HG03460 (cell line): Measurements from ENCODE around the gene NAV1.

Experiments used
- ATAC-seq: cut with Tn5 transposase; IDR thresholded peaks from one replicate; pipeline ENCODE4 v1.9.1; 2021; ENCODE audit not compliant: unreplicated experiment

The NAV1 gene

DNA sequence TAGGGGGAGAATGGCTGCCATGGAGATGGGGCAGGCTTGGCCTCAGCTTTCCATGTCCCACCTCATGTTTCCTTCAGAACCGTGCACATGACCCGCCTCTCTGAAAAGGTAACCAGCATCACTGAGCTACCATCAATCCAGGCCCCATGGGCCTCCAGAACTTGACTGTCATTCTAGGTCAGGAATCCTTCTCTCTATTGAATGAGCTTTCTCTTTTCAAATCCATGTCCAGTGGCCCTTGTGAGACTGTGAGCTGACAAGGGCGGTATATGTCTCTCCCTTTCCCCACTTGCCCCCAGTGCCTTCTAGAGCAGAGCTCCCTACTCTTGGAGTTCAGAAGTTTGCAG, 36.4 kb upstream of the NAV1 start:
- no peak for ATAC-seq

DNA sequence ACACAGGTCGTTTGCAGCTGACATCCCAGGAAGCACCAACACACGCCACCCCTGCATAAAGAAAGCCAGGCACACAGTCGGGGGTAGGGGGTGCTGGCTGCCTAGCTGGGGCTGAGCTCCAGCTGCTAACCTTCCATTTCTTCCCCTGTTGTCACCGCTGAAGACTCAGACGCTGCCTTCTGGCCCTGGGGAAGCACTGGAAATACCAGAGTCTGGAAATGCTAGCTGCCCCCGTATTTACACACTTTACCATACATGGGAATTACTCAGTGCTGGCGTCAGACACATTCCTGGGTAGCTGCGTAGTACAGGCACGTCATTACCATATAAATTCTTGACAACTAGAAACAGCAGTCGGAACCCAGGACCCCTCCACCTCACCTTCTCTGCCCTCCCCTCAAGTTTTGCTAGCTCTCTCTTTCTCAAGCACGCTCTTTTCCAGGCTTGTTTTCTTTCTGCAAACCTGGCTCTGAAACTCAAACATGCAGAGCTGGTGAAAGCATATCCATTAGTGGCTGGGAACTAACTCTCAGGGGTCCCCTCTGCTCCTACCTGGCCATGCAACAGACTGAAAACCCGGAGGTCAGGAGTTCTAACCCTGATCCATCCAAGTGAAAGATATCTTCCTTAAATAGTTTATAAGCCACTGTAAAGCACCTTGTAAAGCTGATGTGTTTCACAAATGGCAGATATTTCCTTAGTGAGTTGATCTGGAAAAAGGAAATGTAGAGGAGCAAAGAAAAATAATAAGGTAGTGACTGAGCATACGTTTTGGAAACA, 35.3 kb upstream of the NAV1 start:
- no peak for ATAC-seq

DNA sequence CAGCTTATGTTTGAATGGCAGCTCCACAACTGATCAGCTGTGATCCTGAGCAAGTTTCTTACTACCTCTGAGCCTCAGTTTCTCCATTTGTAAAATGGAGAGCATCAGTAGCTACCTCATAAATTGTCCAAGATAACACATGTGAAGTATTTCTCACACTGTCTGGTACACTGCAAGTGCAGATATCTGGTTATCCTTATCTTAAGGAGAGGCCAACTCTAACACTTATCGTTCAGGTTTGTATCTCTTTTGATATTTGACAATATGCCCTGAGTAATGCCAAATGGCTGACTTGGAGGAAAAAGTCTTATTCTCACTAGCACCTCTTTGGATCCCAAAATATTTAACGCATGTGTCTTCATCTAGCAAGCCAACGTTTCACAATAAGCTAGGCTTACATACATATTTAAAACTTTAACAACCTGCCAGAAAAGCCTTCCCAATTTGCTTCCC, 34.7 kb upstream of the NAV1 start:
- no peak for ATAC-seq

DNA sequence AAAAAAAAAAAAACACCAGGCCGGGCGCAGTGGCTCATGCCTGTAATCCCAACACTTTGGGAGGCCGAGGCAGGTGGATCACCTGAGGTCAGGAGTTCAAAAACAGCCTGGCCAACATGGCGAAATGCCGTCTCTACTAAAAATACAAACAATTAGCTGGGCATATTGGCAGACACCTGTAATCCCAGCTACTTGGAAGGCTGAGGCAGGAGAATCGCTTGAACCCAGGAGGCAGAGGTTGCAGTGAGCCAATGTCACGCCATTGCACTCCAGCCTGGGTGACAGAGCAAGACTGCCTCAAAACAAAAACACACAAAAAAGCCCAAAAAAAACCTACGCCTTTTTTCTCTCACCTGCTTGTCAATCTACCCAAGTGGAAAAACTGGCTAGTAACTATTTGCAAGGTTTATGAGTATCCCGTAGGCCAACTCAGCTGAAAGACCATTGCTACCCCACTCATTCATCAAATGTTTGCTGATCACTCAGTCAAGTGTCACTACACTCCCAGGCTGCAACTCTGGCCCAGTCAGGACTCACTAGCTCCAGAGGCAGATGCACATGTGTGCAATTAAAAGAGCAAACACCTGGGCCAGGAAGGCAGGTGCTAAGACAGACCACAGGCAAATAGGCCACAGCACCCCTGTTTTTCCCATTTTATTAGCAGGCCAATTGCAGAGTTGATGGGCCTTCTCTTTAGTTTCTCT, 34.0 kb upstream of the NAV1 start:
- no peak for ATAC-seq

DNA sequence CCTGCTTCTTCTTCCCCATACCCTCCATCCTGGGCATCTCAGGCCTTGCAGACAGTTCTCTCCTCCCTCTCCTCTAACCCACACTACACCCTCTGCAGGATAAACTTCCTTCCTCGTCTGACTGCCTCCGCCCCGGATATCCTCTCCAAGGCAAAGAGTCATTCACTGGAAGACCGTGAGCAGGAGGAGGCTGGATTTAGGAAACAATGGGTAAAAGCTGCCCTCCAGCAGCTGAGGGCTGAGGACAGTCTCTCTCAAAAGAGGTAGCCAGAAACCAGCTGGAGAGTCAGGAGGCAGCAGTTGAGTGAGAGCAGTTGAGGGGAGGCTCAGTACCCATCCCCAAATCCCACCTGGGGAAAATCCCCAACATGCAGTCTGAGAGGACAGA, 33.4 kb upstream of the NAV1 start:
- ATAC-seq: no peak

DNA sequence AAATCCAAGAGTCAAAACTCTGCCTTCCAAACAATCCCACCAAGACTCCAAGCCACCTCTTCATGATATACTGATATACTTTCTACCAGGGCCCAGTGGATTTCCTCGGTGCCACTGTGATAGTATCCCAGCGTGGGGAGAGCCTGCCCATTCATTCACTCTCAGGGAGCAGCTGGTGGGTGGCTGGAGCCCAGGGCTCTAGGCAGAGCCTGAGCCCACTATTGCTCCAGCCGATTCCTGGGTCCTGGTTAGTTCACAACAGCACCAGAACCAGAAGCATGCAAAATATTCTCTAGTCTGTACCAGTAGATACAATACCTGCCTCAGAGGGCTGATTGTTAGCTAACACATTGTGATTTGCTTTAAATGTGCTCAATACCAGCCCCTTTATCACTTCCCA, 32.8 kb upstream of the NAV1 start:
- ATAC-seq: no peak

DNA sequence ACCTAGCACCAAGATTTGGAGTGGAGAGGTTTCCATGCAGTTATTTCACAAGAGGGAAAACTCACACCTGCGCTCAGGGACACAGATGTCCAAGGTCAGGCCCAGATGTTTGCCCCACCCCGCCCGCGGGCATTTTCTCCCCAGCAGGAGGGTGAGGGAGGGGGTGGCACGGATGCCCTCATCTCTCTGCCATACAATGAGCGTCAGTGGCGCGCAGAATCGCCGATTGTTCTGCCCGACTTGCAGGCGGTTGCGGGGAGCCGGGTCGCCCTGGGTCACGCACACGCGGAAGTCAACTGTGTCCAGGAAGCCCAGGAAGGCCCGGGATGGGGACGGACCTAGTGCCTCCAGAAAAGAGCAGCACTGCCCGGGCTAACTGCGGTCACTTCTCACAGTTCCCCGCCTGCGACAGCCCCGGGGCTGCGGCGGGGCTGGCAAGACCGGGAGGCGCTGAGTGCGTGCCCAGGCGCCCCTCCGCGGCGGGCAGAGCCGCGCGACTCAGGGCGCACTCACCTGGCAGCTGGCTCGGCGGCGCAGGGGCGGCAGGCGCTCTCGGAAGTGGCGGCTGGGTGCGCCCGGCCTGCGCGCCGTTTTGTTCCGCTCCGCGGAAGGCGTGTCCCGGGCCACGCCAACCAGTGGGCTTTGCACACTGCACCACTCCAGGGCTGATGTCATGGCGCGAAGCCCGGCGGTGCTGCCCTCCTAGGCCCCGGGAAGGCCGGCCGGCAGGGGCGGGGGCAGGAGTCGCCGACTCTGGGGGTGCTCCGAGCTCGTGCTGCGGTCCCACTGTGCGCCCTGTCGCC, 32.2 kb upstream of the NAV1 start, which contains the start of gene CSRP1:
Gene CSRP1 (minus strand): TSS at position 567 of the 803 bp plus-strand sequence. CDS start 10,820 bp downstream, outside the sequence.
- peak; percentile 88 for ATAC-seq

DNA sequence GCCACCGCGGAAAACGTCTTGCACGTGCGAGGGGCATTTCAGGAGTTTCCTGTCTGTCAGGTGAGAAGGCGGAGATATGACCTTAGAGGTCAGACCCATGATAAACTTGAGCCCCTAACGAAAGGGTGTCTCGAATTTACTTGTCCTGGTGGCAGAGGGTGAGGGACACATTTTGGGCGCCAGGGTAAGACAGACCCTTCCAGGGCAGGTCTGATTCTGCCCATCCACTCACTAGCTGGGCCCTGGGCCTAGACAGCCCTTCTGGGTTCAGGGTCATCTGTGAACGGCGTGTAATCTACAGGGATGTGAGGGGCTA, 31.6 kb upstream of the NAV1 start:
- ATAC-seq: peak; percentile 5

DNA sequence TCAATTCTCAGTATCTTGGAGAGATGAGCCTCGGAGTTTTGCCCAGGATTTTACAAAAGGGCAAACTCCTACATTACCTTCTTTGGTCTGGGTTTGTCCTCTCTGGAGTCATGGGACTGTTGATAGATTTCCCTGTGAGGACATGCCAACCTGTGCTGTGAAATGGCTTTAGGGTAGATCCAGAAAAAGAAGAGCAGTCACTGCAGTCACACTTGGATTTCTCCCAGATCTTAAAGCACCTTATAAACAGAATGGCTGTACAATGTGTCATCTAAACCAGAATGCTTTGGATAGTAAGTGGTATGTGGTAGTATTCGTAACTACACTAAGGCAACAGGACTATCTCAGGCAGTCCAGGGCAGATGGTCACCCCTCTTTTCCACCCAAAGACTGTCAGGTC, 30.1 kb upstream of the NAV1 start:
- ATAC-seq: no peak

DNA sequence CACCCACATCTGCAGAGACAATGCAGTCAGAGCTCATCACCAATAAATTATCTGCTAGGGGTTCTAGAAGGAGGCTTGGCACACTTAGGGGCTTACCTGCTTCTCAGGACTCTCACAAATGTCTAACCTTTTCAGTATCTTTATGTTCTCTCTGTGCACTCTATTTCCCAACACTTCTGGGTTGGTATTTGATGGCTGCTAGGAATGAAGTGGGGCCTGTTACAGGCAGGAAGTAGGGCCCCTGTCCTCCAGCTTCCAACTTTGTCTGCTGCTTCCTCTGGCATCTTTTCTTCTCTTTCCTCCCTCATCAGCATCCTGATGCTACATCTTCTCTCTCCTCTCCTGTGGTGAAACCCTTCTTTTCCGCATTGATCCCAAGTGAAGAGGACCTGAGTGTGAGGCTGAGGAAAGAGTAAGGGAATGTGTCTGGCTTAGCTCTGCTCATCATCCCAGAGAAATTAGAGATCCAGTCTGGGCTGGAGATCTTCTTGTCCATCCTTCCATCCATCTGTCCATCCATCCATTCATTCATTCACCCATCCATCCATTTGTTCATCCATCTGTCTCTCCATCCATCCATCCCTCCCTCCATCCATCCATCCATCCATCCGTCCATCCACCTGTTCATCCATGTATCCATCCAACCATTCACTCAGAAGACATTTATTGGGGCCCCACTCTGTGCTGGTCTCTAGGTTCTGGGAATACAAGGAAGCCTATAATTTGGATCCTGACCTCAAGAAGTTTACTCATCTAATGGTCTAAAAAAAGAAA, 29.1 kb upstream of the NAV1 start:
- ATAC-seq: no peak

DNA sequence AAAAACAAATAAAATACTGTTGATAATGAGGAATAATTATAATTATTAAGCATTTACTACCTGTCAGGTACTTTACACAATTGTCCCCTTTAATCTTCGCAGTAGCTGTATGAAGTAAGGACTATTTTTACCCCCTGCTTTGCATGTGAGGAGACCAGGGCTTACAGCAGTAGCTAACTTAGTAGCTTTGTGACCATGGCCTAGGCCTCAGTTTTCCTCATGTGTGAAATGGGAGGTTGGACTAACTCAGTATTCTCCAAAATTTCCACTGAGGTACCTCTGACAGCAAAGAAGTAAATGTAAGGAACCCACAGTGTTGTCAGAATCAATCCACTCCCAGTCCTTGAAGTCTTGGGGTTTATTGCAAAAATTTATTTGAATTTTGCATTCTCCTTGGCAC, 28.2 kb upstream of the NAV1 start:
- ATAC-seq: no peak

DNA sequence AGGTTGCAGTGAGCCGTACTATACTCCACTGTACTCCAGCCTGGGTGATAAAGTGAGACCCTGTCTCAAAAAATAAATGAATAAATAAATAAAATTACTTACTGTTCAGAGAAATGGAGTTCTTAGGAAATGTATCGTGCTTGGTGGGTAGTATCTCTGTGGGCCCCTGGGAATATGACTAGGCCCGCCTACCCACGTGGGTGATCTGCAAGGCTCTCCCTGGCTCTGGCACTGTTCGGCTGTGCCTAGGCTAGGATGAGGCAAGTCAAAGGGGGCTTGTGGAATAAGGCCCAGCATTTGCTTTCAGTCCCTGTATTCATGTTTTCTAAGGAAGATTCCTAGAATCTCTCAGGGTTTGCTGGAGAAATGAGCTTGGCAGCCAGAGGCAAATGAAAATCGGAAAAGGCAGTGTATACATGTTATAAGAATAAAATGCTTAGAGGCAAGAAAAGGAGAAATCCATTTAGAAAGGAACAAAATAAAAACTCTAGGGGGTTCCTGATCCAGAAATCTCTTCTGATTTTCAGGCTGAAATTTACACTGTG, 27.5 kb upstream of the NAV1 start:
- no peak for ATAC-seq

DNA sequence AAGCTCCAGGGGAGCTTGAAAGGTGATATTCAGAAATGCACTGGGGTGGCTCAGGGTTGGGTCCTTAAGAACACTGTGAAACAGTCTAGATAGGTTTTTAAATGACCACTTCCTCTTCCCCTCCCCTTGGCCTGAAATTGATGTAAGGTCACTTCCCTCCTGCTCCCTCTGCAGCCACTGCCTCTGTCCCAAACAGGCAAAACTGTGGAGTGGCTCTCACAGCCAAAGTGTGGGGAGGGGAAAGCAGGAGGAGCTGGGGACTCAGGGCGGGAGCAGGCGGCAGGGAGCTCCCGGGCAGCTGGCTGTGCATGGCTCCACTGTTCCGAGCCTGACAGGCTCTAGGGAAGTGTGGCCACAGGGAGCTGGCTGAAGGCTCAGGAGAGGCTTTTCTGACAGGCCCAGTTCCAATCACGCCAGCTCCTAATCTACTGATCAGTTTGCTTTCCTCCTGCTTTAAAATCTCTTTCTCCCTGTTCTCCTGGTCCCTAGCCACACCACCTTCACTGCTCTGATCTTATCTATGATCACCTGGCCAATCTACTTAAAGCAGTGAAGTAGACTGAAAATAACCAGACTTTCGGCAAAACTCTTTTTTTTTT, 26.9 kb upstream of the NAV1 start:
- ATAC-seq: no peak

DNA sequence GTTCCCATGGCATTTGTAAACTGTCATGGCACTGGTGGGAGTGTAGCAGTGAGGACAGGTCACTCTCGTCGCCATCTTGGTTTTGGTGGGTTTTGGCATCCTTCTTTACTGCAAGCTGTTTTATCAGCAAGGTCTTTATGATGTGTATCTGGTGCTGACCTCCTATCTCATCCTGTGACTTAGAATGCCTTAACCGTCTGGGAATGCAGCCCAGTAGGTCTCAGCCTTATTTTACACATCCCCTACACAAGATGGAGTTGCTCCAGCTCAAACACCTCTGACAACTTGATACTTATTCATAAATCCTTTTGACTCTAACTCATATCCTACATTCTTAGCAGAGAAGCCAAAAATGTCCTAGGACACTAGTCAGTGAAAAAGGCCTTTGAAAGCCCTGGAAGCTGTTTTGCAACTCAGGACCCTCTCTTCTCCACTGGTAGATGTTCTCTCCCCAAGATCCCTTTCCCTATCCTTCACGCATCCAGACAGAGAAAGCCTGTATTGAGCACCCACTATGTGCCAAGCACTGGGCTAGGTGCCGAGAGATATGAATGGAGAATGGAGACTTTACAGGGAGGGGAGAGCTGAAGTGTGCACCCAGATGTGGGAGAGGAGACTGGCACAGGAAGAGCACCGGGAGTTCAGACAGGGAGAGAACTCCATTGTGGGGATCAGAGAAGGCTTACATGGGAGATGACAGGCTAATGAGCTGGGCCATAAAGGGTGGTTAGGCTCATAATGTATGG, 25.3 kb upstream of the NAV1 start:
- ATAC-seq: no peak

DNA sequence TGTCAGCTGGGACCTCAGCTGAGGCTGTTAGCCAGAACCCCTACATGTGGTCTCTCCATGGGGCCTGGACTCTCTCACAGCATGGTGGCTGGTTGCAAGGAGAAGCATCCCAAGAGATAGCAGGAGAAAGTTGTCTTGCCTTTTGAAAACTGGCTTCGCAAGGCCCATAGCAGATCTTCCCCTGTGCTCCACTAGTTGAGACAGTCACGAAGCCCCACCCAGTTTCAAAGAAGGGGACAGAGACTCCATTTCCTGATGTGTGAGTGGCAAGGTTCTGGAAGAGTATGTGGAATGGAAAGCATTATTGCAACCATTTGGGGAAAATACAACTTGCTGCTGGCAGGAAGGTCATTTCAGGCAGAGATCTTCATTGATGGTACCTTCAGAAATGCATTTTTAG, 24.5 kb upstream of the NAV1 start:
- ATAC-seq: no peak

DNA sequence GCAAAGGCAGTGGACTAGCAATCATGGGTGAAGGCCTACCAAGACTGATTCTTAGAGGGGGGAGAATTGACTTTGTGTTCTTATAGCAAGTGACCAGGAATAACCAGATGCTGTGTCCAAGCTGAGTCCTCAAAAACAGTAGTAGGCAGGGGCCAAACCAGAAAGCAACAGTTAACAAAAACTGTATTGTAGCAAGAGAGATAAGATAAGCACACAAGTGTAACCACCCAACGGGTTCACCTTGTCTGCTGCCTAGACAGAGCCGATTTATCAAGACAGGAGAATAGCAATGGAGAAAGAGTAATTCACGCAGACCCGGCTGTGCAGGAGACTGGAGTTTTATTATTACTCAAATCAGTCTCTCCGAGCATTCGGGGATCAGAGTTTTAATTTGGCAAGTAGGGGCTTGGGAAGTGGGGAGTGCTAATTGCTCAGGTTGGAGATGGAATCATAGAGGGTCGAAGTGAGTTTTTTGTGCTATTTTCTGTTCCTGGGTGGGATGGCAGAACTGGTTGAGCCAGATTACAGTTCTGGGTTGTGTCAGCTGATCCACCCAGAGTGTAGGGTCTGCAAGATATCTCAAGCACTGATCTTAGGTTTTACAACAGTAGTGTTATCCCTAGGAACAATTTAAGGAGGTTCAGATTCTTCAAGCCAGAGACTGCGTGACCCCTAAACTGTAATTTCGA, 23.7 kb upstream of the NAV1 start:
- ATAC-seq: no peak

DNA sequence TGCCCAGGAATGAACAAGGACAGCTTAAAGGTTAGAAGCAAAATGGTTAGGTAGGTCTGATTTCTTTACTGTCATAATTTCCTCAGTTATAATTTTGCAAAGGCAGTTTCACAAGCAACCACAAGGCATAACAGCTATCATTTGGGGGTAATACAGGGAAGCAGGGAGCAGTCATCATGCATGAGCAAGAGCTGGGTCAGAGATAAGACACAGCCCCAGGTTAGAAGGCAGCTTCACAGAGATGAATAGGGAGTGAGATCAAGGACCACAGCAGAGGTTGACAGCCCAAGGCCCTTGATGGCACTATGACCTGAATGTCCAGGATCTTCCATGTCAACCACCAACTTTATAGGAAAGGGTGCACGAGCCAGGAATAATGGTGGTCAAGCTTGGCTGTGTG, 23.0 kb upstream of the NAV1 start:
- ATAC-seq: no peak

DNA sequence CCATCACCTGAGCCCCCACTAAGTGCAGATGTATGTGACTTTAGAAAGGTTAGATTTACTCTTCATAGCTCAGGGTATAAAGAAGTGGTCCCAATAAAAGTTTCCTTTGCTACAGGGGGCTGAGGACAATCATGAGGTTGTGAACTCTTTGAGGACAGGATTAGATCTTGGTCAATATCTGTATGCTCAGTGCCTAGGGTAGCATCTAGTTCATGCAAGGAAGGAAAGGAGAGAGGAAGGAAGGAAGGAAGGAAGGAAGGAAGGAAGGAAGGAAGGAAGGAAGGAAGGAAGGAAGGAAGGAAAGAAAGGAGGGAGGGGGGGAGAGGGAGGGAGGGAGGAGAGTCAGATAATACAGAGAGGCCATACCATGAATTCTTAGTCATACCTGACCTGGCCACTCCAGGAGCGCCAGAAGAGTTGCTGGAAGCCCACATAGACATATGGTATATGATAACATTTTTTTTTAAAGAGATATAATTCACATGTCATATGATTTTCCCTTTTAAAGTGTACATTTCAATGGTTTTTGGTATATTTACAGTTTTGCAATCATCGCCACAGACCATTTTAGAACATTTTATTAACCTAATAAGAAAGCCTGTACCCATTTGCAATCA, 22.3 kb upstream of the NAV1 start:
- no peak for ATAC-seq

DNA sequence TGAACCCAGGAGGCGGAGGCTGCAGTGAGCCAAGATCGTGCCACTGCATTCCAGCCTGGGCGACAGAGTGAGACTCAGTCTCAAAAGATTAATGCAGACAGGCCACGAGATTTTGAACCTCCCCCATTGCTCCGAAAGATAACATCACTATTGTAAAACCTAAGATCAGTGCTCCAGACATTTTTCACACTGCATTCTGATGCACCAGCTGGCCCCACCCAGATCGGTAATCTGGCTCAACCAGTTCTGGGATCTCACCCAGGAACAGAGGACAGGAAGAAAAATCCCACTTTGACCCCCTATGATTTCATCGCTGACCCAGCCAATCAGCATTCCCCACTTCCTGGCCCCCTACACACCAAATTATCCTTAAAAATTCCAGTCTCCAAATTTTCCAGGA, 21.3 kb upstream of the NAV1 start:
- no peak for ATAC-seq
